ENCODE data around the gene SPTBN1.

DNA sequence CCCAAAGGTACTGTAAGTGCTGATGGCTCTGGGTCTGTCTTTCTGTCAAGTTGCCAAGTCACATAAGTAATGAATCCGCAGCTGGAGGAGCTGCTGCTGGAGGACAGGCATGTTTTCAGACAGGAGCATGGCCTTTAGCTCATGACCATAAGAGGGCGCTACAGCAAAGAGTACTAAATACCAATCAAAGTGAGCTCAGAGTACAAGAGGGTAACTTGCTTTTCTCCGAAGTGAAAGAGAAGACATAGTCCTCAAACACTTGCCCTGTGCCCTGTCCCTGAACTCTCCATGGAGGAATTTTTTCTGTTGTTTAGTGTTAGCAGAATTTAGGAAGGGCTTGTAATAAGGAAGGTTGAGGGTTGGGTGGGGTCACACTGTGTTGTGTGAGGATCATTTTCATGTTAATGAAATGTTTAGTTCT lies 209.3 kb downstream of the SPTBN1 start:
- TF ChIP-seq, protein P1, sequence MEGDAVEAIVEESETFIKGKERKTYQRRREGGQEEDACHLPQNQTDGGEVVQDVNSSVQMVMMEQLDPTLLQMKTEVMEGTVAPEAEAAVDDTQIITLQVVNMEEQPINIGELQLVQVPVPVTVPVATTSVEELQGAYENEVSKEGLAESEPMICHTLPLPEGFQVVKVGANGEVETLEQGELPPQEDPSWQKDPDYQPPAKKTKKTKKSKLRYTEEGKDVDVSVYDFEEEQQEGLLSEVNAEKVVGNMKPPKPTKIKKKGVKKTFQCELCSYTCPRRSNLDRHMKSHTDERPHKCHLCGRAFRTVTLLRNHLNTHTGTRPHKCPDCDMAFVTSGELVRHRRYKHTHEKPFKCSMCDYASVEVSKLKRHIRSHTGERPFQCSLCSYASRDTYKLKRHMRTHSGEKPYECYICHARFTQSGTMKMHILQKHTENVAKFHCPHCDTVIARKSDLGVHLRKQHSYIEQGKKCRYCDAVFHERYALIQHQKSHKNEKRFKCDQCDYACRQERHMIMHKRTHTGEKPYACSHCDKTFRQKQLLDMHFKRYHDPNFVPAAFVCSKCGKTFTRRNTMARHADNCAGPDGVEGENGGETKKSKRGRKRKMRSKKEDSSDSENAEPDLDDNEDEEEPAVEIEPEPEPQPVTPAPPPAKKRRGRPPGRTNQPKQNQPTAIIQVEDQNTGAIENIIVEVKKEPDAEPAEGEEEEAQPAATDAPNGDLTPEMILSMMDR (IDR thresholded peaks at IDR 0.05; ENCODE audit: low read depth, low read length) = peak; percentile 83
- TF ChIP-seq EZH2phosphoT487 (IDR thresholded peaks at IDR 0.05; ENCODE audit: low read depth) = no peak
